ENCODE data around the gene RAB44. TPM values are rescaled to one million over a fixed set of nuclear protein-coding genes. Genes with fewer than 3 reads are reported as not detected.

RAB44 gene
- total and polyA plus RNA-seq, 12 donors: 0.03 to 0.16 TPM; not detected in 10

- Histone ChIP-seq H3K9me3 (replicated peaks in 1 of 3) (no peaks in the 10 kb centered on the region), H3K36me3 (replicated peaks in 1 of 2) (peaks cover 0 to 3% of the 10 kb centered on the region in 2 donors), H3K4me1 (replicated peaks in 1 of 2) (peaks cover 0 to 7% of the 10 kb centered on the region in 2 donors), H3K27me3 (no peaks in the 10 kb centered on the region), H3K27ac (no peak overlapping the region), H3K4me3 (no peak overlapping the region)
- TF ChIP-seq CTCF (IDR thresholded peaks at IDR 0.05): no peak
- TF ChIP-seq POLR2A (IDR thresholded peaks at IDR 0.05): no peak
- intact Hi-C loops (cut with DNase I): no loop called here
- DNase-seq: no peak
- WGBS, 4 donors: 70 to 87% (median 83%) methylated on average over 3 of the region's 3 CpGs
These were observed 5.4 kb upstream of the RAB44 start for GRCh38 chr6:36692220-36692619.

GRCh38 chr6:36692861-36693702 lies 4.5 kb upstream of the RAB44 start:
- Histone ChIP-seq H3K27ac (no peak overlapping the region), H3K27me3 (no peaks in the 10 kb centered on the region), H3K9me3 (replicated peaks in 1 of 3) (no peaks in the 10 kb centered on the region), H3K4me1 (replicated peaks in 1 of 2) (peaks cover 0 to 7% of the 10 kb centered on the region in 2 donors), H3K4me3 (no peak overlapping the region), H3K36me3 (replicated peaks in 1 of 2) (no peaks in the 10 kb centered on the region)
- DNase-seq: peak in 4 of 7 donors; percentile 46 to 67 (median 54)
- intact Hi-C loops (cut with DNase I): no loop called here
- 62 to 74% (median 63%) methylated on average over 27 of the region's 27 CpGs for WGBS, 4 donors
- TF ChIP-seq POLR2A (IDR thresholded peaks at IDR 0.05) (no peak), CTCF (IDR thresholded peaks at IDR 0.05) (no peak)

GRCh38 chr6:36694616-36695015 lies 3.0 kb upstream of the RAB44 start:
- H3K9me3 ChIP-seq (replicated peaks in 1 of 3): no peaks in the 10 kb centered on the region
- no peak for TF ChIP-seq CTCF (IDR thresholded peaks at IDR 0.05)
- TF ChIP-seq POLR2A (IDR thresholded peaks at IDR 0.05): no peak
- 82 to 95% (median 88%) methylated on average over 6 of the region's 6 CpGs for whole genome bisulfite sequencing, 4 donors
- no peak for DNase-seq
- peaks cover 0 to 7% of the 10 kb centered on the region in 2 donors for H3K4me1 ChIP-seq (replicated peaks in 1 of 2)
- H3K27ac ChIP-seq: no peak overlapping the region
- intact Hi-C loops (cut with DNase I): no loop called here
- H3K36me3 ChIP-seq (replicated peaks in 1 of 2): no peaks in the 10 kb centered on the region
- no peak overlapping the region for H3K4me3 ChIP-seq
- H3K27me3 ChIP-seq: no peaks in the 10 kb centered on the region

- Histone ChIP-seq H3K4me1 (replicated peaks in 1 of 2) (peaks cover 0 to 7% of the 10 kb centered on the region in 2 donors), H3K27ac (no peak overlapping the region), H3K4me3 (no peak overlapping the region), H3K36me3 (replicated peaks in 1 of 2) (no peaks in the 10 kb centered on the region), H3K9me3 (replicated peaks in 1 of 3) (no peaks in the 10 kb centered on the region), H3K27me3 (no peaks in the 10 kb centered on the region)
- 76 to 84% (median 78%) methylated on average over 2 of the region's 2 CpGs for WGBS, 4 donors
- intact Hi-C loops (cut with DNase I): no loop called here
- DNase-seq: no peak
- TF ChIP-seq POLR2A (IDR thresholded peaks at IDR 0.05) (no peak), CTCF (IDR thresholded peaks at IDR 0.05) (no peak)
These were observed 2.2 kb upstream of the RAB44 start for GRCh38 chr6:36695414-36695813.

Data from adrenal gland (tissue), 12 donors.